Astrocyte of the cerebellum (primary cell): ENCODE data around the gene FOXD2.

Source experiments
- DNase-seq: peaks from one replicate; pipeline ENCODE4 v3.0.0-alpha.2; 2011; ENCODE audit warnings: low read depth
- H3K4me3 ChIP-seq: 2 replicates; pipeline ENCODE4 v1.5.1; 2011; ENCODE audit warnings: mild to moderate bottlenecking, low read depth, low read length, moderate library complexity
- CTCF ChIP-seq: IDR thresholded peaks from 2 replicates; pipeline ENCODE4 v1.5.1; 2012; ENCODE audit warnings: low read length, low read depth, moderate library complexity, mild to moderate bottlenecking; ENCODE audit errors: missing control alignments
- in situ Hi-C: cut with HindIII; loops from 2 replicates; pipeline ENCODE4 v1.10.0; 2017; ENCODE audit warnings: low sequenced_read_pairs

FOXD2 gene

DNA sequence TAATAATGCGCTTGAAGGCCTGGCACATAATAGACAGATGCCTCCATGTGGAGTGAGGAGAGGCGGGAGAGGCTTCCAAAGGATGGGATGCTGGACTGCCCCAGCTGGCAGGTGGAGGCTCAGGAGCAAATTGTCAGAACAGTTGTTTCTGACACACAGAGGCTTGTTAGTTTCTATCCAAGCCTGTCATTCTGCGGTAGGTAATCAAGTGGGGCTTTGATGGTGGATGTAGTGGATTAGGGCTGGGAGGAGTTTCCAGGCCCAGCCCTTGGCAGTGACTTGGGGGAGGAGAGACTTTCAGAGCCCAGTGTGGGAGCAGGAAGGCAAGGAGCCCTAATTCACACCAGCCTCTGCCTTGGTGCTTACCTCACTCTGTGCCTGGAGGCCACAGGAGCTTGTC is 44.1 kb downstream of the FOXD2 start:
- in situ Hi-C loops: no loop called here
- H3K4me3 ChIP-seq: no peak overlapping the region
- TF ChIP-seq CTCF: no peak
- DNase-seq: no peak

- no peak overlapping the region for H3K4me3 ChIP-seq
- in situ Hi-C loops: no loop called here
- no peak for TF ChIP-seq CTCF
- DNase-seq: no peak
Measured at GRCh38 chr1:47482786-47483185, 44.9 kb downstream of the FOXD2 start.

DNA sequence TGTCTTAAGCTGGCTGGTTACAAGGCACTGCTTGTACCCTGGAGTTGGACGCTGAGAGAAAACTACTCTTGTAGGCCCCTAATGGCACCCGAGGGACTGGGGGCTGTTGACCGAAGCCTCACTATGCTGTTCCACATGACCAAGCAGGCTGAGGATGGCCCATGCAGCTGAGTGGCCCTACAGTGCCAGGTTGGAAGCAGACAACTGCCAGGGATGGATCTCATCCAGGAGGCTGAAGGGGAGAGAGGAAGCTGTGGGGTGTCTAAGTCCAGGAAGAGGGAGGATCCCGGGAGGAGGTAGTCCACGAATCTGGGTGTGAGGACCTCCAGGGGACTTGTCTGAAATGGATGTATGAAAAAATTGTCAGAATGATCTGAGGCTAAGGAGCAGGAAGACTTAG is 45.8 kb downstream of the FOXD2 start:
- in situ Hi-C loops: no loop called here
- no peak for DNase-seq
- TF ChIP-seq CTCF: no peak
- no peak overlapping the region for H3K4me3 ChIP-seq

GRCh38 chr1:47485817-47486216 is 48.0 kb downstream of the FOXD2 start:
- in situ Hi-C loops: no loop called here
- no peak for DNase-seq
- no peak for TF ChIP-seq CTCF
- no peak overlapping the region for H3K4me3 ChIP-seq

DNA sequence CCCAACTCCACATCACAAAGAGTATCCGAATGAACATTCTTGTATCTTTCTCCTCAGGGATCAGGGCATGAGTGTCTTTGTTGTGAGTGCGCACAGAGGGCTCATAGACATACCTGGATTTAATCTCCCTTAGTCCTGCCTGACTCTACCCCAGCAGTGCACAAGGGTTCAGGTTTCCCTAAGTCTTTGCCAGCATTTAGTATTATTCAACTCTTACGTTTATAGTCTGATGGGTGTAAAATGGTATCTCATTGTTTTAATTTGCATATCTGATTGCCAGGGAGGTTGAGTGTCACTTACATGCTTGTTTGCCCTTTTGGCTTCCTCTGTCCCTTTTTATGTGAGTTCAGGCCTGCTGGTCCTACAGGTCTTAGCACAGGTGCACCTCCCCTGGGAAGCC is 49.5 kb downstream of the FOXD2 start:
- H3K4me3 ChIP-seq: no peak overlapping the region
- in situ Hi-C loops: no loop called here
- no peak for TF ChIP-seq CTCF
- no peak for DNase-seq

DNA sequence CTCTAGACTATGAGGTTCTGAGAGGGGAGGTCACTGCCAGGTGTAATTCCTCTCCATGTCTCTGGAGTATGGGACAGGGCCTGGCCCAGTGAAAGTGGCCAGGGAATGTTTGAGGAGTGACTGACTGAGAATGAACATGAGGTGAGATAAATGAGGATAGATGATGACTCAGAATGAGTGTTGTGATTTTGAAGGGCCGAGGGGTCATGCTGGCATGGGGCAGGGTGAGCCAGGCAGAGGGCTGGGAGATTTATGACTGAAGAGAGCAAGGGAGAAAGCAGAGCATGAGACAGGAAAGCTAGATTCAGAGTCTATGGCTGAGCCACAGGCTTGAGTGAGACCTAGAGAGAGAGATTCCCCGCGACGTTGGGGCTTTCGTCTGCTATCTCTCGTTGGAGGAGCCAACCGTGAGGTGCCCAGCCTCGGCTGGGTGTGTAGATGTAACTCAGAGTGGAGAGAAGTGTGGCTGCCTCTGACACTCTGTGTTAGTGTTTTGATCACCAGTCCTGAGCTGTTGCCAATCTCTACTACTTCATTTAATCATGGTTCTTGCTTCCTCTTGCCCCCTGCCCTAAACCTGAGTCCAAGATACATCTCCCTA is 50.1 kb downstream of the FOXD2 start:
- in situ Hi-C loops: no loop called here
- no peak for DNase-seq
- H3K4me3 ChIP-seq: no peak overlapping the region
- no peak for TF ChIP-seq CTCF
